Cardiac fibroblast (primary cell): ENCODE results near the gene CST9.
A peak's percentile ranks its signal among the peaks of the same experiment; 100 is the strongest.

Experiments
- DNase-seq, 2 donors: peaks; one replicate each; pipeline versions ENCODE4 v3.0.0 to v3.0.0-alpha.2; 2010; ENCODE audit warnings: low read depth in 2 of 2
- H3K4me3 ChIP-seq, 2 donors: replicated peaks in 1 of 2; 1 replicate in 1 of 2; 2 replicates in 1 of 2; pipeline ENCODE4 v1.5.1; 2011; ENCODE audit warnings: low read depth in 2 of 2, low read length in 2 of 2, mild to moderate bottlenecking in 2 of 2, moderate library complexity in 1 of 2
- CTCF ChIP-seq: IDR thresholded peaks from one replicate; pipeline ENCODE4 v1.5.1; 2011; ENCODE audit warnings: low read depth, mild to moderate bottlenecking, low read length, inconsistent platforms

The CST9 gene

GRCh38 chr20:23651117-23651516 lies 45.4 kb upstream of the CST9 start:
- H3K4me3 ChIP-seq: no peak overlapping the region
- DNase-seq: no peak
- no peak for TF ChIP-seq CTCF

- no peak overlapping the region for H3K4me3 ChIP-seq
- TF ChIP-seq CTCF: no peak
- DNase-seq: no peak
Observed at GRCh38 chr20:23649830-23650417, 44.2 kb upstream of the CST9 start.

- no peak overlapping the region for H3K4me3 ChIP-seq
- no peak for DNase-seq
- no peak for TF ChIP-seq CTCF
Observed at GRCh38 chr20:23649242-23649641, 43.5 kb upstream of the CST9 start.

- TF ChIP-seq CTCF: no peak
- no peak overlapping the region for H3K4me3 ChIP-seq
- peak in 1 of 2 donors; percentile 21 for DNase-seq
Observed at GRCh38 chr20:23647346-23647745, 41.6 kb upstream of the CST9 start.

- no peak for TF ChIP-seq CTCF
- DNase-seq: no peak
- H3K4me3 ChIP-seq: no peak overlapping the region
Observed at GRCh38 chr20:23646106-23646873, 40.6 kb upstream of the CST9 start.

- no peak overlapping the region for H3K4me3 ChIP-seq
- no peak for DNase-seq
- no peak for TF ChIP-seq CTCF
Observed at GRCh38 chr20:23645575-23645974, 39.9 kb upstream of the CST9 start.
